Lower leg skin (tissue), 4 donors: ENCODE data around the gene ACTR3. TPM values are rescaled to one million over a fixed set of nuclear protein-coding genes. Genes with fewer than 3 reads are reported as not detected.
"Not testable (repeated sequence)": the region's sequence is repeated elsewhere in the genome, so short reads cannot be mapped to it uniquely, and the experiment has no call there.

Experiments used
- DNase-seq, 2 donors: peaks; one replicate each; pipeline ENCODE4 v3.0.0-alpha.2; 2019; ENCODE audit warnings: low spot score in 2 of 2
- H3K4me3 ChIP-seq: fragments of 200-600 bp; sonication (generic); 2 replicates; pipeline ENCODE4 v1.5.1; 2017; ENCODE audit warnings: mild to moderate bottlenecking, low read depth; ENCODE audit not compliant: poor library complexity, severe bottlenecking
- CTCF ChIP-seq, 3 donors: fragments of 450-650 bp; IDR thresholded peaks; one replicate each; pipeline ENCODE4 v1.5.1; 2016; ENCODE audit warnings: antibody characterized with exemption in 3 of 3, mild to moderate bottlenecking in 3 of 3, moderate library complexity in 2 of 3
- POLR2A ChIP-seq, 2 donors: fragments of 450-650 bp; IDR thresholded peaks; one replicate each; pipeline ENCODE4 v1.6.1; 2016 to 2017; ENCODE audit warnings: antibody characterized with exemption in 2 of 2, mild to moderate bottlenecking in 1 of 2, moderate library complexity in 1 of 2
- WGBS, 2 donors: methylation state at CpG; one replicate each; pipeline ENCODE4 v1.1.5; 2018; 5-methylcytosine and 5-hydroxymethylcytosine counted together
- intact Hi-C: fragments of 100-400 bp; cut with DNase I; formaldehyde crosslinking; loops from one replicate; pipeline ENCODE4 v1.15.0; 2023; ENCODE audit warnings: low total_unique reads
- total RNA-seq, 4 donors: library from RNA; depleted of rRNA; stranded (reverse); fragments of >200 nt; gene quantifications; one replicate each; pipeline ENCODE4 v1.1.0, GENCODE V29; 2016

ACTR3 gene
- 100 to 1,000 TPM in 3 of 4 donors, 10 to 100 TPM in 1; 92.5 to 154 (median 115) TPM for total RNA-seq

GRCh38 chr2:113889471-113890252, at the start of gene ACTR3:
Gene ACTR3, plus strand, starts transcription at chr2:113890089. Its CDS starts 191 bp downstream, at chr2:113890280.
- TF ChIP-seq CTCF (IDR thresholded peaks at IDR 0.05) (no peak), POLR2A (IDR thresholded peaks at IDR 0.05) (peak in 1 of 2 donors; percentile 2)
- DNase-seq = peak; percentile 97 to 99
- H3K4me3 ChIP-seq = peak within 1 kb of the TSS; percentile 96
- intact Hi-C loops = loop anchor here (10.0 kb wide), 1 partner anchor 135 kb away; the partner anchor contains the start of gene SLC35F5
- 0 to 1% methylated on average over 35 to 43 of the region's 51 CpGs for WGBS, 2 donors

GRCh38 chr2:113840518-113840917, 49.4 kb upstream of the ACTR3 start:
- H3K4me3 ChIP-seq = no peak overlapping the region
- WGBS, 2 donors = 63 to 70% methylated on average over 7 of the region's 7 CpGs
- intact Hi-C loops = no loop called here
- TF ChIP-seq POLR2A (IDR thresholded peaks at IDR 0.05) (no peak), CTCF (IDR thresholded peaks at IDR 0.05) (no peak)
- DNase-seq = no peak

GRCh38 chr2:113842919-113843736, 46.8 kb upstream of the ACTR3 start:
- 28 to 48% methylated on average over 14 of the region's 14 CpGs for WGBS, 2 donors
- no peak overlapping the region for H3K4me3 ChIP-seq
- no peak for DNase-seq
- intact Hi-C loops = no loop called here
- TF ChIP-seq POLR2A (IDR thresholded peaks at IDR 0.05) (no peak), CTCF (IDR thresholded peaks at IDR 0.05) (no peak)

- DNase-seq, H3K4me3 ChIP-seq, intact Hi-C loops: not testable (repeated sequence)
- WGBS, 2 donors = 45 to 46% methylated on average over 4 of the region's 4 CpGs
These were observed 46.2 kb upstream of the ACTR3 start for GRCh38 chr2:113843737-113844050.

GRCh38 chr2:113845261-113845660, 44.6 kb upstream of the ACTR3 start:
- no peak overlapping the region for H3K4me3 ChIP-seq
- DNase-seq = no peak
- TF ChIP-seq CTCF (IDR thresholded peaks at IDR 0.05) (no peak), POLR2A (IDR thresholded peaks at IDR 0.05) (no peak)
- WGBS, 2 donors = 64 to 80% methylated on average over 3 of the region's 3 CpGs
- intact Hi-C loops = no loop called here

- WGBS, 2 donors = 86 to 90% methylated on average over 4 of the region's 4 CpGs
- DNase-seq, H3K4me3 ChIP-seq, intact Hi-C loops: not testable (repeated sequence)
These were observed 44.1 kb upstream of the ACTR3 start for GRCh38 chr2:113845796-113846195.
